IPS-11a (cell line): ENCODE results near the gene NR0B2.

Experiments used
- H3K4me3 ChIP-seq: one replicate; pipeline ENCODE4 v1.5.1; 2013; ENCODE audit warnings: low read depth, low read length, control low read depth

Gene NR0B2

DNA sequence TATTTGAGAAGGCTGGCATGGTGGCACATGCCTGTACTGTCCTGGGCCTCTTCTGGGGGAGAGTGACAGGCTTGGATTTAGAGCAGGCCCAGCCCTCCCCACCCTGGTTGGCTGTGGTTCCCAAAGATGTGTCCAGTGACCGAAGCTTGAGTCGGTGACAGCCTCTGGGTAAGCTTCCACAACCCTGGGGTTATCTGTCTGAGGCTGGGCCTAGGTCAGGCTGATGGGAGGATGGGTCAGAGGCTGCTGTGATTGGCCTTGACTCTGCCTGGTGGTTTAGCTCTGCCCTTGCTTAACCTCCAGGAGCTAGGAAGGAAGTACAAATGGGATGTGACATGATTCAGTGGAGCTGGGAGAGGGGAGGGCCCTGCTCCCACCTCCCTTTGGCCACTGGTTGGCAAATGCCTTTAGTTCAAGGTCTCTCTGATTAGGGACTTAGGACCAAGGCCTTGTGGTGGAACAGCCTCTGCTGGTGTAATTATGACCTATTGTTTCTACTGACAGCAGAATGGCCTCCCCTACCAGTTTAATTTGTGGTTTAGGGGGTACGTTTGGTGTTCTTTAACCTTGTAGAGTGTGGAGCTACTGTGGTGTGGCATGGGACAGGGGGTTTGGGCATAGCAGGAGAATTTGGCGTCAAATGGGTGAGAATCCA, 24.4 kb upstream of the NR0B2 start:
- no peak overlapping the region for H3K4me3 ChIP-seq

DNA sequence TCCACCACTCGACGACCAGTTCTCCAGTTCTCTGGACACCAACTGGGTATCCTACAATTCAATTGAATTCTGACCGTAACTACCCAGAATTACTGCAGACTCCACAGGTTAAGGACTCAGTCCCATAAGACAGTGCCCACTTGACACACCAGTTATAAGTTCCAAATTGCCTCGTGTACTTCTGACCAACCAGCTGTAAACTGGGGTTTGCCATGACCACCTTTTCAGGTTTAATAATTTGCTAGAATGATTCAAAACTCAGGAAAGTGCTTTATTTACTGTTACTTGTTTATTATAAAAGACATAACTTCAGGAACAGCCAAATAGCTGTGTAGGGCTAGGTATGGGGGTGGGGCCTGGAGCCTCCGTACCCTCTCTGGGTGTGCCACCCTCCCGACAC, 23.0 kb upstream of the NR0B2 start:
- no peak overlapping the region for H3K4me3 ChIP-seq

DNA sequence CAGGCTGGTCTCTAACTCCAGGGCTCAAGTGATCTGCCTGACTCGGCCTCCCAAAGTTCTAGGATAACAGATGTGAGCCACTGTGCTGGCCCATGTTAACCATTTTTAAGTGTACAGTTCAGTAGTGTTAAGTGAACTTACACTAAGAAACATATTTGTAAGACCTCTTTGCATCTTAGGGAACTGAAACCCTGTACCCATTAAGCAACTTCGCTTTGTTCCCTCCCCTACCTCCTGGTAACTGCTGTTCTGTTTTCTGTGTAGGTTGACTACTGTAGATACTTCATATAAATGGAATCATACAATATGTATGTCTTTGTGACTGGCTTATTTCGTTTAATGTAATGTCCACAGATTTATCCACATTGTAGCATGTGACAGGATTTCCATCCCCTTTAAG, 18.8 kb upstream of the NR0B2 start:
- H3K4me3 ChIP-seq = no peak overlapping the region

DNA sequence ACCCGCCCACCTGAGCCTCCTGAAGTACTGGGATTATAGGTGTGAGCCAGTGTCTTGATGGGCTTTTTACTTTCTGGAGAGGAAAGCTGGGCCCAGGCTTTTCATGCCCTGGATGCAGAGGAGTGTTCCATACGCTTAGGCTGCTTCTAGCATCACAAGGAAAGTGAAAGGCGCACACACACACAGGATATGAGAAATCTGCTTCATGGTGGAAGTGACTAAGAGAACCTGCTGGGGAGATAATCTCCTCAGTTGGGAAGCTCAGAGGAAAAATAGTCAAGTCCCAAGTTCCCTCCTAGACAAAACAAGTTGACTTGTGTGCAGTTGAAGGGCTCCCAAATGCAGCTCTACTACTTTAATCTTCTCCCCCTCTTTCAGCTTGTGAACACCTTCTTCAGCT, 9.9 kb upstream of the NR0B2 start:
- no peak overlapping the region for H3K4me3 ChIP-seq

DNA sequence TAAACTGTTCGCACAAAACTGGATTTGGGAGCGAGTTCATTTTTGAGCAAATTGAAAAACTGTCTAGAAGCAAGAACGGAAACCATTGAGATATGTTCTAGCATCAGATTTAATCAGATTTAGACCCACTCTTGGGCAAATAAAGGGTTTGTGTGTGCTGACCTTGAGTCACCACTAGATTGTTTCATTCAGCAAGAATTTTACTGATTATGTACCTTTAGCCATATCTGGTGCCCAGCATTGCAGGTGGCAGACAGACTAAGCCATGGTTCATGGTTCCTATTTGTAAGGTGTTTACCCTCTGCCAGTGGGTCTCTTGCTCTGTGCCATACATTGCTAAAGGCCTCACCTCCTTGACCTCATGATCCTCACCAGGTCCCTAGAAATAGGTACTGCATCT, 9.1 kb upstream of the NR0B2 start:
- no peak overlapping the region for H3K4me3 ChIP-seq

GRCh38 chr1:26922431-26922729, 8.6 kb upstream of the NR0B2 start:
- peak overlapping the region; percentile 93 for H3K4me3 ChIP-seq

- H3K4me3 ChIP-seq = peak within 1 kb of the TSS; percentile 93
Observed at GRCh38 chr1:26921540-26922430, 8.0 kb upstream of the NR0B2 start, which contains the start of gene NUDC. TSS of gene NUDC (plus strand) at chr1:26921743. CDS start at chr1:26921849, 106 bp downstream.

GRCh38 chr1:26921126-26921539, 7.4 kb upstream of the NR0B2 start:
- H3K4me3 ChIP-seq = peak overlapping the region; percentile 93

DNA sequence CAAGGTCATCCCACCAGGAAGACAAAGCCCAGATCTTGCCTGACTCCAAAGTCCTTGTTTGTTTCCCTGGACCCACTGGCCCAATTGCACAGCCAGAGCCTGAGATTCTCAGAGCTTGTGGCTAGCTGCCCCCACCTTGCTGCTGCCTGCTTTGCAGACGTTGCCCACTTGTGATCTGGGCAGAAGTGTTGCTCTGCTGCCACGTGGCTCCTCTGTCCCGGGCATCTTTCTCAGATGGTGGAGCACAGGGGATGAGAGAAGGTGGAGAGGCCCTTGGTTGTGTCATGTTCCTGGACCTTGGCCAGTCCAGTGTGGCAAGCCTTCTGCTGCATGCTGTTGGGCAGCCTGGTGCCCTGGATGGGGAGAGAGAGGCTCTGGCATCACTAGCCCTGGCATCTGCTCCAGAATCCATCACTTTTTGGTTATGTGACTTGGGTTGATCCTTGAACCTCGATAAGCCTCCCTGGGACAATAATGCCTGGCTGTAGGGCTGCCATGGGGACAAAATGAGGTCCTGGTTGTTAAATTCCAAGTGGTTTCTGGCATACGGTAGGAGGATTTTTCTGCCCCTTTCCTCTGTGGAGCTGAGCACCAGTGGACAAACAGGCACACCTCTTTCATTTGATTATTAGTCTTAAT, 1.5 kb upstream of the NR0B2 start:
- no peak overlapping the region for H3K4me3 ChIP-seq

DNA sequence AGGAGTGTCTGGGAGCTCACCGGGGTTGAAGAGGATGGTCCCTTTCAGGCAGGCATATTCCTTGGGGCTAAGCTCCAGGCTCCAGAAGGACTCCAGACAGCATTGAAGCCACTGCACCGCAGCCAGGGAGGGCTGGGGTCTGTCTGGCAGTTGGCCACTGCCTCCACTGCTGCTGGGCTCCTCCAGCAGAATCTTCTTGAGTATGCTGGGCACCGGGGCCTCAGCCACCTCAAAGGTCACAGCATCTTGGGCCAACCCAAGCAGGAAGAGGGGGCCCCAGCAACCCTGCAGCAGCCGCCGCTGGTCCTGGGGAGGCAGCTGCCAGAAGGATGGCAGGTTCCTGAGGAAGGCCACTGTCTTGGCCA, 404 bp downstream of the NR0B2 start:
- no peak overlapping the region for H3K4me3 ChIP-seq

DNA sequence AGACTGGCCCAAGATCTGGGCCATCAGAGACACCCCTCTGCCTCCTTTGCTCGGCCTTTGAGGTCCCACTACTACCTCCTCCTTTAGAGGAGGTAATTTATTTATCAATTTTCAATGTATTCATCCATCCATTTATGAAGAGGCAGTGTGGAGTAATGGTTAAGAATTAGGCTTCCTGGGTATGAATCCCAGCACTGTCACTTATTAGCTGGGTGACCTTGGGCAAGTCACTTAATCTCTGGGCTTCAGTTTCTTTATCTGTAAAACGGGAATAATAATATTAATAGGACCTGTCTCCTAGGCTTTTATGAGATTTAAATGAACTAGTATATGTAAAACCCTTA, 1.7 kb downstream of the NR0B2 start:
- no peak overlapping the region for H3K4me3 ChIP-seq

DNA sequence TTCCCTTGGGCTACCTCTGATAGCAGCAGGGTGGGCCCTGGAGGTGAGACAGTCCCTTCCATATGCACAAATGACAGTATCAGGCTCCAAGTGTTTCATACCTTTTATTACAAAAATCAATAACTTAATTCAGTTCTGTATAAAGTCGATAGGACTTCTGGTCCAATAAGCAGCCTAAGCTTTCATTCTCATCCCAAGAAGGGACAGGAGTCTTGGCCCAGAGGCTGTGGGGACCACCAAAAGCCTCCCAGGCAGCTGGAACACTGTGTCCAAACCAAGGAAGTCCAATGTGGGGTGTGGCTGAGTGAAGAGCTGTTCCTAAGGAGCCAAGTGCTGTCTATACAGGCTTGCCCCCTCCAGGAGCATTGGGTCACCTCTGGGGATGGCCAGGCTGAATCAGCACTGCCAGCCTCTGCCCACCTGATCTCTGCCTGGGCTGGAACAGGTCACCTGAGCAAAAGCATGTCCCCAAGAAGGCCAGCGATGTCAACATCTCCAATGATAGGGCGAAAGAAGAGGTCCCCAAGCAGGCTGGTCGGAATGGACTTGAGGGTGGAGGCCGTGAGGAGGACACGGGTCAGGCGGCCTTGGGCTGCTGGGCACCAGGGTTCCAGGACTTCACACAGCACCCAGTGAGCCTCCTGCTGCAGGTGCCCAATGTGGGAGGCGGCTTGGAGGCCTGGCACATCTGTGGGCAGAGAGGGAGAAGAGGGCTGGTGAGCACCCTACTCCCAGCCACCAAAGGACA, 2.2 kb downstream of the NR0B2 start:
- H3K4me3 ChIP-seq = no peak overlapping the region

GRCh38 chr1:26910343-26911160, 3.2 kb downstream of the NR0B2 start:
- no peak overlapping the region for H3K4me3 ChIP-seq

DNA sequence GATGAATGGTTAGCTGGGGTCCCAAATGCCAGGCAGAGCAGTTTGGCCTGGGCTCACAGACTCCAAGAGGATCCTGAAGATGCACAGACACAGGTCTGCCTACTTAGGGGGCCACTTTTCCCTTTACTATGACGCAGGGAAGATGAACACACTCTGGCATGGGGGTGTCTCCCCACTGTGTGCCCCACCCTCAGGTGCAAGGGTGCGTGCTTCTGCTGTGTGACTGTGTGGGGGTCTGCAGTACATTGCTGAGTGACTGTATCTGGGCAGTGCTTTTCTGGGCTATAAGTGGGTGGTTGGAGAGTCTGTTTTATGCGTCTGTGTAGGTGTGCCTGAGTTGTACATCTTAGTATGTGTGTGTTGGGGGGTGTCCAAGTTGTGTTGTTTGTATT, 3.8 kb downstream of the NR0B2 start:
- H3K4me3 ChIP-seq = no peak overlapping the region

DNA sequence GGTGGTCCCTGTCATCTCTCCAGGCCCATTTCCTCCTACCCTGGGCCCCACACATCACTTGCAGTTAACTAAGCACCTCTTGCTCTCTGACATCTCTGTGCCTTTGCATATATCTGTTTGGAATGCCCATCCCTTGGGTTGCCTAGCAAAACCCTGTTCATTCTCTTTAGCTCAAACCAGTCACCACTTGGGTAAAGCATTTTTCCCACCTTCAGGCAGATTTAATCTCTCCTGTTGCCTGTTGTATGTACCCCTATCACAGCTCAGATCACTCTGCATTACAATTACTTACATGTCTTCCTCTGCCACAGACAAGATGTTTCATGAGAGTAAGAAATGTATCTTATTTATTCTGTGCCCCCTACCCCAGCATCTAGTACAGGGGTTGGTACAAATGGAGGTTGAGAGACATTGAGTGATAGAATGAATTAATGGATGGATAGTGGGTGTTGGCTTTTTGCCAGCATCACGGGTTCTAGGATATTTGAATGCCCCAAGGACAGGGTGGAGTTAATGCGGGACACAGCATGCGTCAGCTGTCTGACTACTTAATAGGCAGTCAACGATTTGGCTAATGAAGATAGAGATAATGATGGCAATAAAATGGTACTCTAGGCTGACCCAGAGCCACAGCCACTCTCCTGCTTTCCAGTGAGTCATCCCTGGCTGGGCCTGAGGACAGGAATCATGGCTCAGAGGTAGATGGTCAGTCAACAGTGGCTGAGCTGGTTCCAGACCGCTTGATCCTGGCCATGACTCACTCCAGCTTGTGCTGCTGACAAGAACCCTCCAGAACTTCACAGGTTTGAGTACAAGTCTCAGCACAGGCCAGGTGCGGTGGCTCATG, 6.5 kb downstream of the NR0B2 start:
- H3K4me3 ChIP-seq = no peak overlapping the region

GRCh38 chr1:26900815-26901511, 12.8 kb downstream of the NR0B2 start:
- H3K4me3 ChIP-seq = peak overlapping the region; percentile 95

GRCh38 chr1:26900001-26900814, 13.6 kb downstream of the NR0B2 start, which contains the start of gene GPATCH3:
TSS of gene GPATCH3 (minus strand) at chr1:26900467. CDS start at chr1:26900442, 25 bp downstream.
- peak within 1 kb of the TSS; percentile 95 for H3K4me3 ChIP-seq

DNA sequence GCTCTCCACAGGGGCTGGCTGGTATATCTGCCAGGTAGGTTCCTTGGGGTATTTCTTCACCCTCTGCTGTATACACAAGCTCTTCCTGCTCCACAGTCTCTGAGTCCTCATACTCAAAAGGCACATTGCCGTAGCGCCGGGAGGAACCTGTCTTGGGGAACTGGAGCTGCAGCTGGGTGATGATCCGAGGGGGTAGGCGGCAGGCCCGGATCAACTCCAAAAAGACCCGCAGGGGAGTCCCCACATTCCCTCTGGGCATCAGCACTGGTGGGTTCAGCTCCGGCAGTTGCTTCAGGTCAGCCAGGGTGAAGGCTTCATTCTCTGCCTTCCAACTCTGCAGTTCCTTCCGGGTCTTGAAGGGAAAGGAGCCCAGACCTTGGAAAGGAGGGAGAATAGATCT, 16.4 kb downstream of the NR0B2 start:
- H3K4me3 ChIP-seq = no peak overlapping the region
